ENCODE results near the gene PARVG.

- no peak for TF ChIP-seq CTCF (IDR thresholded peaks at IDR 0.05)
- TF ChIP-seq POLR2A (IDR thresholded peaks at IDR 0.05), result no peak
- TF ChIP-seq EP300 (IDR thresholded peaks at IDR 0.05; ENCODE audit: low read depth), result no peak
Measured at GRCh38 chr22:44133161-44133560, 47.6 kb upstream of the PARVG start.
